ENCODE data around the gene KRT17.
"Not testable (repeated sequence)": the region's sequence is repeated elsewhere in the genome, so short reads cannot be mapped to it uniquely, and the experiment has no call there.

KRT17 gene

GRCh38 chr17:41634639-41635038 lies 10.3 kb upstream of the KRT17 start:
- DNase-seq (ENCODE audit: low spot score), result no peak

GRCh38 chr17:41633556-41634199 lies 9.3 kb upstream of the KRT17 start:
- no peak for DNase-seq (ENCODE audit: low spot score)

- DNase-seq (ENCODE audit: low spot score), result no peak
These were observed 8.2 kb upstream of the KRT17 start for GRCh38 chr17:41632482-41633105.

GRCh38 chr17:41631898-41632285 lies 7.5 kb upstream of the KRT17 start:
- no peak for DNase-seq (ENCODE audit: low spot score)

GRCh38 chr17:41631025-41631897 lies 6.9 kb upstream of the KRT17 start:
- DNase-seq (ENCODE audit: low spot score), result no peak

GRCh38 chr17:41629826-41630670 lies 5.7 kb upstream of the KRT17 start:
- no peak for DNase-seq (ENCODE audit: low spot score)

- DNase-seq (ENCODE audit: low spot score), result no peak
These were observed 4.9 kb upstream of the KRT17 start for GRCh38 chr17:41629316-41629715.

- DNase-seq (ENCODE audit: low spot score), result not testable (repeated sequence)
These were observed 4.4 kb upstream of the KRT17 start for GRCh38 chr17:41628621-41629255.

GRCh38 chr17:41628073-41628370 lies 3.6 kb upstream of the KRT17 start:
- DNase-seq (ENCODE audit: low spot score), result not testable (repeated sequence)

- DNase-seq (ENCODE audit: low spot score), result no peak
These were observed 3.1 kb upstream of the KRT17 start for GRCh38 chr17:41627316-41628072.

- DNase-seq (ENCODE audit: low spot score), result not testable (repeated sequence)
These were observed 2.5 kb upstream of the KRT17 start for GRCh38 chr17:41626914-41627295.

GRCh38 chr17:41626028-41626913 lies 1.9 kb upstream of the KRT17 start:
- DNase-seq (ENCODE audit: low spot score), result not testable (repeated sequence)

- no peak for DNase-seq (ENCODE audit: low spot score)
These were observed 1.2 kb upstream of the KRT17 start for GRCh38 chr17:41625602-41626001.

- DNase-seq (ENCODE audit: low spot score), result not testable (repeated sequence)
These were observed 1.1 kb downstream of the KRT17 start for GRCh38 chr17:41623184-41623861.

- not testable (repeated sequence) for DNase-seq (ENCODE audit: low spot score)
These were observed 1.8 kb downstream of the KRT17 start for GRCh38 chr17:41622340-41623183.

- no peak for DNase-seq (ENCODE audit: low spot score)
These were observed 2.5 kb downstream of the KRT17 start for GRCh38 chr17:41621916-41622315.

GRCh38 chr17:41621435-41621817 lies 2.9 kb downstream of the KRT17 start:
- DNase-seq (ENCODE audit: low spot score), result not testable (repeated sequence)

Measured in cerebellar cortex (tissue), 1 donor.